HCT116 (cell line): ENCODE data around the gene CDK14. TPM values are rescaled to one million over a fixed set of nuclear protein-coding genes. Genes with fewer than 3 reads are reported as not detected.

ENCODE experiments used
- ATAC-seq: fragments of 200-7000 bp; cut with Tn5 transposase; 2 replicates; pipeline ENCODE4 v1.9.1; 2020; ENCODE audit warnings: mild to moderate bottlenecking, moderate library complexity
- BruUV-seq: library from RNA; stranded (reverse); fragments of 400-500 nt; replicated peaks from 2 replicates; lab custom pipeline; 2021; lab: Mats Ljungman, UMichigan
- CTCF ChIA-PET: fragments of 300-600 bp; sonication (Branson Sonifier 250); formaldehyde crosslinking; loops from one replicate; lab custom pipeline; 2021; ENCODE audit warnings: antibody characterized with exemption; lab: Charles Lee
- POLR2A ChIA-PET: fragments of 300-600, 350-600 bp; sonication (Branson Sonifier 250); formaldehyde crosslinking; loops from one replicate; lab custom pipeline; 2021; ENCODE audit warnings: antibody characterized with exemption; lab: Charles Lee
- RAD21 ChIA-PET, 2 experiments: fragments of 300-600 bp; sonication (Branson Sonifier 250); formaldehyde crosslinking; loops; one replicate each; lab custom pipeline; 2023; ENCODE audit warnings: low total read pairs in 2 of 2; ENCODE audit not compliant: uncharacterized antibody in 2 of 2, unreplicated experiment in 2 of 2, low non-redundant PET in 1 of 2; lab: Charles Lee
- DNase-seq: peaks from one replicate; pipeline ENCODE4 v3.0.0-alpha.2; 2010; ENCODE audit warnings: low read depth, low spot score
- H2AFZ ChIP-seq: fragments of 200-600 bp; shearing (Covaris generic), sonication (generic); 2 replicates; pipeline ENCODE4 v1.6.1; 2017; ENCODE audit warnings: low read depth, mixed run types, mixed read lengths, antibody characterized with exemption, low read length; ENCODE audit not compliant: poor library complexity, severe bottlenecking
- H3K27ac ChIP-seq: 2 replicates; pipeline ENCODE4 v1.5.1; 2012; ENCODE audit warnings: low read depth, low read length
- H3K27me3 ChIP-seq: fragments of 200-600 bp; sonication (generic); 2 replicates; pipeline ENCODE4 v1.6.1; 2016; ENCODE audit warnings: mixed run types, low read length, mixed read lengths; ENCODE audit not compliant: insufficient read depth
- H3K36me3 ChIP-seq, 2 experiments: fragments of 200-500 bp in 1 of 2; fragments of 200-600 bp in 1 of 2; sonication (Bioruptor generic) in 1 of 2; sonication (generic) in 1 of 2; 2 replicates each; pipeline versions ENCODE4 v1.5.1 to v1.6.1; 2014 to 2016; ENCODE audit warnings: low read length in 2 of 2, inconsistent platforms in 1 of 2, mixed read lengths in 1 of 2, mixed run types in 1 of 2; ENCODE audit not compliant: insufficient read depth in 2 of 2, control insufficient read depth in 1 of 2
- H3K4me1 ChIP-seq, 2 experiments: fragments of 200-600 bp in 1 of 2; sonication (generic) in 1 of 2; 2 replicates each; pipeline versions ENCODE4 v1.5.1 to v1.6.1; 2012 to 2017; ENCODE audit warnings: low read length in 2 of 2, inconsistent platforms in 1 of 2, mild to moderate bottlenecking in 1 of 2, mixed read lengths in 1 of 2, mixed run types in 1 of 2, moderate library complexity in 1 of 2; ENCODE audit not compliant: insufficient read depth in 2 of 2, control insufficient read depth in 1 of 2
- H3K4me2 ChIP-seq: fragments of 200-600 bp; sonication (generic); 2 replicates; pipeline ENCODE4 v1.6.1; 2017; ENCODE audit warnings: mixed run types, low read length, mixed read lengths
- H3K4me3 ChIP-seq, 2 experiments: fragments of 200-600 bp in 1 of 2; sonication (generic) in 1 of 2; replicated peaks in 1 of 2; 2 replicates each; pipeline ENCODE4 v1.5.1; 2011 to 2016; ENCODE audit warnings: low read length in 2 of 2, control low read depth in 1 of 2, low read depth in 1 of 2, mild to moderate bottlenecking in 1 of 2, mixed read lengths in 1 of 2, mixed run types in 1 of 2
- H3K79me2 ChIP-seq: fragments of 200-600 bp; sonication (generic); 2 replicates; pipeline ENCODE4 v1.6.1; 2017; ENCODE audit warnings: mild to moderate bottlenecking, mixed run types, low read length, moderate library complexity, mixed read lengths; ENCODE audit not compliant: insufficient read depth
- H3K9ac ChIP-seq: fragments of 200-600 bp; sonication (generic); 2 replicates; pipeline ENCODE4 v1.6.1; 2016; ENCODE audit warnings: low read length, mixed read lengths
- H3K9me2 ChIP-seq: fragments of 200-600 bp; sonication (generic), shearing (Covaris generic); 2 replicates; pipeline ENCODE4 v1.6.1; 2017; ENCODE audit warnings: mixed run types, mild to moderate bottlenecking, moderate library complexity; ENCODE audit not compliant: insufficient read depth
- H3K9me3 ChIP-seq, 2 experiments: fragments of 200-500 bp in 1 of 2; fragments of 200-600 bp in 1 of 2; sonication (Bioruptor generic) in 1 of 2; sonication (generic) in 1 of 2; 2 replicates each; pipeline ENCODE4 v1.6.1; 2014 to 2017; ENCODE audit warnings: low read length in 2 of 2, mixed read lengths in 2 of 2, inconsistent platforms in 1 of 2, low read depth in 1 of 2, mild to moderate bottlenecking in 1 of 2, mixed run types in 1 of 2, moderate library complexity in 1 of 2; ENCODE audit not compliant: control insufficient read depth in 1 of 2, insufficient read depth in 1 of 2
- H4K20me1 ChIP-seq: fragments of 200-600 bp; sonication (generic), shearing (Covaris generic); 2 replicates; pipeline ENCODE4 v1.6.1; 2017; ENCODE audit warnings: mixed run types, mild to moderate bottlenecking, moderate library complexity; ENCODE audit not compliant: insufficient read depth
- ATF3 ChIP-seq: IDR thresholded peaks from 2 replicates; pipeline ENCODE4 v1.6.1; 2012
- CEBPB ChIP-seq: IDR thresholded peaks from 2 replicates; pipeline ENCODE4 v1.6.1; 2012; ENCODE audit warnings: low read depth
- CTCF ChIP-seq, 3 experiments: fragments of 200-600 bp in 1 of 3; sonication (generic) in 1 of 3; IDR thresholded peaks in 2 of 3; conservative IDR thresholded peaks in 1 of 3; 2 replicates each; pipeline ENCODE4 v1.5.1; 2012 to 2017; ENCODE audit warnings: low read depth in 2 of 3, low read length in 2 of 3, antibody characterized with exemption in 1 of 3, borderline replicate concordance in 1 of 3, control low read depth in 1 of 3, mild to moderate bottlenecking in 1 of 3, mixed read lengths in 1 of 3, mixed run types in 1 of 3, moderate library complexity in 1 of 3; ENCODE audit not compliant: insufficient read depth in 1 of 3
- EZH2 ChIP-seq: fragments of 200-600 bp; sonication (generic); IDR thresholded peaks from 2 replicates; pipeline ENCODE4 v1.6.1; 2017; ENCODE audit warnings: antibody characterized with exemption, mixed run types
- EZH2phosphoT487 ChIP-seq: fragments of 200-600 bp; IDR thresholded peaks from 2 replicates; pipeline ENCODE4 v1.6.1; 2018; ENCODE audit warnings: antibody characterized with exemption, borderline replicate concordance
- FOSL1 ChIP-seq: IDR thresholded peaks from 2 replicates; pipeline ENCODE4 v1.6.1; 2012; ENCODE audit warnings: low read depth
- JUND ChIP-seq: IDR thresholded peaks from 2 replicates; pipeline ENCODE4 v1.6.1; 2012
- MAX ChIP-seq: IDR thresholded peaks from 2 replicates; pipeline ENCODE4 v1.6.1; 2012
- RAD21 ChIP-seq: IDR thresholded peaks from 2 replicates; pipeline ENCODE4 v1.6.1; 2012; ENCODE audit warnings: low read depth, mild to moderate bottlenecking
- REST ChIP-seq: IDR thresholded peaks from 2 replicates; pipeline ENCODE4 v1.6.1; 2012; ENCODE audit warnings: low read depth
- SIN3A ChIP-seq: IDR thresholded peaks from 2 replicates; pipeline ENCODE4 v1.6.1; 2012; ENCODE audit warnings: low read depth
- TCF7L2 ChIP-seq: IDR thresholded peaks from 2 replicates; pipeline ENCODE4 v1.7.0; 2011; ENCODE audit warnings: borderline replicate concordance, inconsistent platforms; ENCODE audit not compliant: insufficient read depth, insufficient read length; ENCODE audit errors: extremely low read depth
- YY1 ChIP-seq: IDR thresholded peaks from 2 replicates; pipeline ENCODE4 v1.6.1; 2011; ENCODE audit warnings: low read length, low read depth, moderate library complexity, mild to moderate bottlenecking; ENCODE audit not compliant: insufficient replicate concordance; ENCODE audit errors: extremely low read depth
- ZBTB33 ChIP-seq: IDR thresholded peaks from 2 replicates; pipeline ENCODE4 v1.6.1; 2011; ENCODE audit warnings: mild to moderate bottlenecking, low read length, moderate library complexity; ENCODE audit not compliant: insufficient replicate concordance; ENCODE audit errors: extremely low read depth
- ZFX ChIP-seq: fragments of 450-650 bp; IDR thresholded peaks from 2 replicates; pipeline ENCODE4 v1.6.1; 2017
- intact Hi-C: fragments of 100-400 bp; cut with micrococcal nuclease; formaldehyde crosslinking; loops from 2 replicates; pipeline ENCODE4 v1.10.0; 2022
- total RNA-seq: library from RNA; stranded (reverse); gene quantifications from one replicate; pipeline ENCODE4 v1.2.1, GENCODE V29; 2021; ENCODE audit not compliant: unreplicated experiment

Gene CDK14
- total RNA-seq, 1 experiment from 2014 or later = 10.2 TPM

- no peaks in the 10 kb centered on the region for H3K4me1 ChIP-seq
- no peak overlapping the region for H3K9ac ChIP-seq
- no peak for TF ChIP-seq JUND
- no peak for TF ChIP-seq TCF7L2
- TF ChIP-seq EZH2phosphoT487 = no peak
- no peak for TF ChIP-seq ZBTB33
- no peak for TF ChIP-seq MAX
- no peak for TF ChIP-seq YY1
- TF ChIP-seq ATF3 = no peak
- TF ChIP-seq FOSL1 = no peak
- no peak for TF ChIP-seq RAD21
- no peak for TF ChIP-seq CTCF (IDR thresholded peaks at IDR 0.05 in 2 of 3, conservative IDR thresholded peaks at IDR 0.05 in 1 of 3; ENCODE audit: borderline replicate concordance in 1 of 3, insufficient read depth in 1 of 3, low read depth in 2 of 3, low read length in 2 of 3)
- TF ChIP-seq ZFX = no peak
- no peak for TF ChIP-seq CEBPB
- no peak for TF ChIP-seq SIN3A
- TF ChIP-seq EZH2 = no peak
- TF ChIP-seq REST = no peak
- TF ChIP-seq, all 23 proteins: peak for 0
- Histone ChIP-seq H4K20me1 (no peaks in the 10 kb centered on the region), H3K36me3 (no peaks in the 10 kb centered on the region), H2AFZ (no peak overlapping the region), H3K9me2 (no peaks in the 10 kb centered on the region), H3K79me2 (no peaks in the 10 kb centered on the region), H3K27ac (no peak overlapping the region), H3K9me3 (no peaks in the 10 kb centered on the region), H3K4me3 (no peak overlapping the region), H3K4me2 (no peak overlapping the region), H3K27me3 (no peaks in the 10 kb centered on the region)
- RAD21 ChIA-PET = no interaction called here
- ATAC-seq (no peak), DNase-seq (no peak)
- intact Hi-C loops = no loop called here
- CTCF ChIA-PET = interaction anchor here (0.7 kb wide), 1 partner anchor 10 kb away, joined by 3 read pairs; no protein-coding TSS in a partner anchor
- POLR2A ChIA-PET = no interaction called here
- no TSS peak for BruUV-seq
These were observed 102.5 kb downstream of the CDK14 start for GRCh38 chr7:90698616-90699015.
